GM19463 (cell line): ENCODE measurements around the gene RANBP17.
A peak's percentile ranks its signal among the peaks of the same experiment; 100 is the strongest.
"Not testable (repeated sequence)": the region's sequence is repeated elsewhere in the genome, so short reads cannot be mapped to it uniquely, and the experiment has no call there.

Experiments
- ATAC-seq: cut with Tn5 transposase; IDR thresholded peaks from one replicate; pipeline ENCODE4 v1.9.1; 2021; ENCODE audit warnings: mild to moderate bottlenecking, moderate library complexity; ENCODE audit not compliant: unreplicated experiment

Gene RANBP17

DNA sequence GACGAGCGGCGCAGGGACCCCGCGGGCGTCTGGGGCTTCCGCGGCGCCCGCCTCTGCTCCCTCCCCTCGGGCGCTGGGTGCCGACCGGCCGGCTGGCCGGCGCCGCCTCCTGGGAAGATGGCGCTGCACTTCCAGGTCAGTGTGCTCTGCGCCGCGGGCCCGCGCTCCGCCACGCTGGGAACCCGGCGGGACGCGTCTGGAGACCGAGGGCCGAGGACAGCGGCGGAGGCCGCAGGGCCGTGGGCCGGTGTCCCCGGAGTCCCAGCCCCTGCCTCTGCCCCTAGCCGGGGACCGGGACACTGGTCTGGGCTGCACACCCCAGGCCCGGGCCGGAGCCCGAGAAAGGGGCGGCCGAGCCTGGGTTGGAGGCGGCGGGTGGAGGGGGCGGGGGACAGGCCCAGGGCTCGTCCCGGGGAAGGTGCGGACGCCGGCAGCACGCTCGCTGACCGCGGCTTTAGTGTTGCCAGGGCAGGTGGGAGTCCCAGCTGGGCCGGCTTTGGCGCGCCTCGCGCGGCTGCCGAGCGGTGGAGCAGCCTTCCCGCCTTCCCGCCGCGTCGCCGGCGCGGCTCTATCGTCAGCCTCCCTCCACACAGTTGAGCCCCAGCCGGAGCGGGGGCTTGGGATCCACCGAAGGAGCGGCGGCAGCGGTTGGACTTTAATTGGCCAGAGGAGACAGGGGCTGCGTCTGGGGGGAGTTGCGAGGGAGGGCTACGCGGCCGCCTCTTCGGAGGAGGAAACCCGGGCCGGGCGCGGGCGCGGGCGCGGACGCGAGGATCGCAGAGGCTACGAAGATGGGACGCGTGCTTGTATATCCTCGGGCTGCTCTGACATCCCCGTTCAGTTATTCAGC is at the start of gene RANBP17:
RANBP17 (plus strand) TSS at position 102 of the 850 bp plus-strand sequence.
- ATAC-seq: no peak

GRCh38 chr5:170813231-170813630 is 48.6 kb upstream of the RANBP17 start:
- no peak for ATAC-seq

GRCh38 chr5:170817195-170817594 is 44.6 kb upstream of the RANBP17 start:
- no peak for ATAC-seq

GRCh38 chr5:170818232-170818631 is 43.6 kb upstream of the RANBP17 start:
- ATAC-seq: no peak

DNA sequence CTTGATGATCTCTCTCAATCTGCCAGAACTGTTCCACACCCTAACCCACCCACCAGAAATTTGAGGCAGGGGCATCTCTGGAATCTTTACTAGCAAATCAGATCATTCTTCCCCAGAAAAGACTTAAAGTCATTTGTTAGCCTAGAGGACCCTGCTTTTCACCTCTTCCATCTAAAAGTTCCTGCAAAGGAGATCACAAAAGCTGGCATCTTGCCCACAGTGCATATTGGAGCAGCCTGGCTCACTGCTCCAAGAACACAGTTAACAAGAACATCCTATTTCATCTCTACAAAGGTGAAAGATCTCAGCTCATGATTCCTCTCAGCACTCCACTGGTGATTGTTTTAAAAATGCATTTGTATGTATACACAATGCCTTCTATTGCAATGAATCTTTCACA is 42.0 kb upstream of the RANBP17 start:
- ATAC-seq: no peak

DNA sequence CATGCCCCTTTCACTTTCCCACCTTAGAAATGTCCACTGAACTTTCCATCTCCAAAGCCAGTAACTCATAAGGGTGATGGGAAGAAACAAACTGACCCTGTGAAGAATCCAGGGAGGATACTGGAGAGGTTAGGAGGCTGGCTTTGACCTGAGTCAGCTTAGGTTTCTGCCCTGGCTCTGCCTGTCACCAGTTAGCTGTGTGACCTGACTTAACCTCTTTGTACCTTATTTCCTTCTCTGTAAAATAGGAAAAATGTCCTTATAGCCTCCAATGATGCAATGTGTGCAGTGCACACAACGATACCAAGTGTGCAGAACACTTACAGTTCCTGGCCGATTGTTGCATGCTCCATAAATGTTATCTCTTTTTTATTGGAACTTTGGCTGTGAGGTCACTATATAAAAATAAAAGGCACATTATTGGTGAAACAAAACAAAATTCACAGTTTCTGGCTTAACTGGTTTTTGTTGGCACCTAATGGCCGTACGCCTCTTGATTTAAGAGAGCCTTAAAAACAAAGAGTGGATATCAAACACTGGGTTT is 40.5 kb upstream of the RANBP17 start:
- no peak for ATAC-seq

GRCh38 chr5:170826117-170826516 is 35.7 kb upstream of the RANBP17 start:
- ATAC-seq: no peak

DNA sequence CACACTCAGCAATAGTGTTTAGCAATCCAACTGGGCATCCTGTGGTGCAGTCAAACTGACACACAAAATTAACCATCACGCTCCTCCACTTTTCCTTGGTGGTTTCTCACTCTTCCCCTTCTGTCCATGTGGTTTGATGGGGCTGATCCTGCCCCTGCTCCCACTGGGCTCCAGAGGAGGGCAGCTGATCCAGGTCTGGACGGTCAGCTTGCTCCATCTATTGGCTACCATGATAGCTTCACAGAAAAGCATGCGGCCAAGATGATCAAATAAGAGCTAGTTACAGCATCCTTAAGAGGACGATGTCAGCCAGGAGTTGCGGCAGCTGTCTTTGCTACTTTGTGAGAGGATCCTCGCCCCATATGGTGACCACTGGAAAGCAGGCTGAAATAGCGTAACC is 29.6 kb upstream of the RANBP17 start:
- ATAC-seq: no peak

DNA sequence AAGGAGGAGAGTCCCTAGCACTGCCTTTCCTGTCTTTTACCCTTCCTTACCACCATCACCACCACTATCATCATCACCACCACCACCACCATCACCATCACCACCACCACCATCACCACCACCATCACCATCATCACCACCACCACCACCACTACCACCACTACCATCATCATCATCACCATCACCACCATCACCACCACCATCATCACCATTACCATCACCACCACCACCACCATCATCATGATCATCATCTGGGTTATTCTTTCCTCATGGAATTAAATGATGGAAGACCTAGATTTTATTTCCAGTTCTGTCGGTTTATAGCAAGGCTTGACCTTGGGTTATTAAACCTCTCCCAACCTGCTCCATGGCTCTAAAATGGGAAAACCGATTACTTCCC is 27.8 kb upstream of the RANBP17 start:
- ATAC-seq: not testable (repeated sequence)

- ATAC-seq: no peak
Observed at GRCh38 chr5:170836226-170836625, 25.6 kb upstream of the RANBP17 start.

- ATAC-seq: peak; percentile 60
Observed at GRCh38 chr5:170843870-170844269, 17.9 kb upstream of the RANBP17 start.

DNA sequence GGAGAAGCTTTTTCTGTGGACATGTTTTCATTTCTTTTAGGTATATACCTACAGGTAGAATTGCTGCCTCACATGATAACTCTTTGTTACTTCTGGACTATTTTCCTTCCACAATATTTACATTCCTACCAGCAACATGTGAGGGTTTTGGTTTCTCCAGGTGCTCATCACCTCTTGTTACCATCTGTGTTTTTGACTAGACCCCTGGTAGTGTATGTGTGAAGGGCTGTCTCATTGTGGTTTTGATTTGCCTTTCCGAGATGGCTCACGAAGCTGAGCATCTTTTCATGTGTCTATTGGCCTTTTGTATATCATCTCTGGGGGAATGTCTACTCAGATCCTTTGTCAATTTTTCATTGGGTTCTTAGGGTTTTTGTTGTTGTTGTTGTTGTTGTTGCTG is 17.2 kb upstream of the RANBP17 start:
- ATAC-seq: no peak

DNA sequence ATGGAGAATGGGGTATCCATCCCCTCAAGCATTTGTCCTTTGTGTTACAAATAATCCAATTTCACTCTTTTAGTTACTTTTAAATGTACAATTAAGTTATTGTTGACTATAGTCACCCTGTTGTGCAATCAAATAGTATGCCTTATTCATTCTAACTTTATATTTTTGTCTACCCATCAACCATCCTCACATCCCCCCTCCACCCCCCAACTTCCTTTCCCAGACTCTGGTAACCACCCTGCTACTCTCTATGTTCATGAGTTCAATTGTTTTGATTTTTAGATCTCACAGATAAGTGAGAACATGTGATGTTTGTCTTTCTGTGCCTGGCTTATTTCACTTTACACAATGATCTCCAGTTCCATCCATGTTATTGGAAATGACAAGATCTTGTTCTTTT is 15.4 kb upstream of the RANBP17 start:
- ATAC-seq: no peak

GRCh38 chr5:170846846-170847245 is 15.0 kb upstream of the RANBP17 start:
- ATAC-seq: no peak

- ATAC-seq: no peak
Observed at GRCh38 chr5:170848033-170848432, 13.8 kb upstream of the RANBP17 start.

GRCh38 chr5:170849374-170849773 is 12.4 kb upstream of the RANBP17 start:
- no peak for ATAC-seq

- ATAC-seq: no peak
Observed at GRCh38 chr5:170854566-170854965, 7.3 kb upstream of the RANBP17 start.

DNA sequence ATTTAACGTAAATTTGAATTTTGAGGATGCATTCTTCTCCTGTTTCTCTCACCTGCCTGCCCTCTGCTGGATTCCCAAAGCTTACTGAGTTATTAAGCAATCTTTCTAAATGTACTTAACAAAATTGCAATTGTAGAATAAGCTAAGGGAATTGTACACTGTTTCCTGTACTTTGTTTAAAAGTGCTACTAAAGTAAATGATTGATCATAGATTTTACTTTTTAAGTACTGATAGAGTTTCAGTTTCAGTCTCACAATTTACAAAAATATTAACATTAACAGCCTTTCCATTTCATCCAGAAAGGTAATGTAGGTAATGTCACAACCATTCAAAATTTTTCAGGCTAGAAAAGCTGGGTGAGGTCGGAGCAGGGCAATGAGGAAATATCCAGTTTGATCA is 4.8 kb upstream of the RANBP17 start:
- no peak for ATAC-seq

DNA sequence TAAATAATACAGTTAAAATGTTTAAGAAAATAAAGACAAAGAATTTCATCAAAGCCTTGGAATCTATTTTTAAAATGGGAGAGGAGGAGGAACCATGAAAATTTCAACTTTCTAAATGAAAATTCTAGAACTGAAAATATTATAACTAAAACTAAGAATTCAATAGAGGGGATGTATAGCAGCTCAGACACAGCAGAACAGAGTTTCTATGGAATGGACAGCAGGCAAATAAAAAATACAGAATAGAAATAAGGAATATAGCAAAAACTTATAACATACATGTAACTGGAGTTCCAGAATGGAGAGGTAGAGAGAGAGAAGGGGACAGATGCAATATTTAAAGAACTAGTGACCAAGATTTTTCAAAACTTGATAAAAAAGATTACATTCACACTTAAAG is 1.4 kb upstream of the RANBP17 start:
- ATAC-seq: no peak

- ATAC-seq: no peak
Observed at GRCh38 chr5:170860818-170861666, 776 bp upstream of the RANBP17 start.

DNA sequence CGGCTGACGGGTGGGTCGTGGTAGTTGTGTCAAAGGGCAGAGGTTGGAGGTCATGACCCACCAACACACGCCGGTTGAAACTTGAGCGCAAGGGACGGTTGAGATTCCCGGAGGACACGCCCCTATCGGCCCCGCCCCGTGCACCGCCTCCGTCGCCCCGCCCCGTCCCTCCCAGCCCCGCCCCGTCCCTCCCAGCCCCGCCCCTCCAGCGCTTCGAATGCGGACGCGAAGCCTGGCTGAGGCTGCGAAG is 226 bp upstream of the RANBP17 start:
- ATAC-seq: no peak

GRCh38 chr5:170863646-170864045 is 1.8 kb downstream of the RANBP17 start:
- no peak for ATAC-seq
